MM.1S (cell line): Measurements from ENCODE around the gene SLITRK4.
A peak's percentile ranks its signal among the peaks of the same experiment; 100 is the strongest.

Experiments used
- DNase-seq: peaks from one replicate; pipeline ENCODE4 v3.0.0-alpha.2; 2015
- H2AFZ ChIP-seq: fragments of 300-600 bp; sonication (generic); 2 replicates; pipeline ENCODE4 v1.6.0; 2016; ENCODE audit warnings: antibody characterized with exemption, low read length
- H3F3A ChIP-seq: fragments of 300-600 bp; sonication (generic); 2 replicates; pipeline ENCODE4 v1.6.1; 2016; ENCODE audit warnings: mild to moderate bottlenecking, antibody characterized with exemption, low read length, moderate library complexity, mixed read lengths; ENCODE audit not compliant: insufficient read depth
- H3K27ac ChIP-seq: fragments of 300-600 bp; sonication (generic); 2 replicates; pipeline ENCODE4 v1.5.1; 2016; ENCODE audit warnings: mild to moderate bottlenecking, low read length
- H3K27me3 ChIP-seq: fragments of 300-600 bp; sonication (generic); replicated peaks from 2 replicates; pipeline ENCODE4 v1.6.0; 2016; ENCODE audit warnings: low read length; ENCODE audit not compliant: insufficient read depth
- H3K36me3 ChIP-seq: fragments of 300-600 bp; sonication (generic); replicated peaks from 2 replicates; pipeline ENCODE4 v1.6.1; 2016; ENCODE audit warnings: mild to moderate bottlenecking, low read length, mixed read lengths; ENCODE audit not compliant: insufficient read depth
- H3K4me1 ChIP-seq: fragments of 300-600 bp; sonication (generic); 2 replicates; pipeline ENCODE4 v1.6.1; 2016; ENCODE audit warnings: low read length, mixed read lengths
- H3K4me2 ChIP-seq: fragments of 300-600 bp; sonication (generic); 2 replicates; pipeline ENCODE4 v1.6.0; 2016; ENCODE audit warnings: low read depth, low read length
- H3K4me3 ChIP-seq: fragments of 300-600 bp; sonication (generic); 2 replicates; pipeline ENCODE4 v1.5.1; 2016; ENCODE audit warnings: low read length, mixed read lengths
- H3K79me2 ChIP-seq: fragments of 300-600 bp; sonication (generic); 2 replicates; pipeline ENCODE4 v1.6.1; 2016; ENCODE audit warnings: mixed run types, low read length, mixed read lengths
- H3K9ac ChIP-seq: fragments of 300-600 bp; sonication (generic); 2 replicates; pipeline ENCODE4 v1.6.1; 2016; ENCODE audit warnings: low read length, mixed read lengths
- H3K9me2 ChIP-seq: fragments of 300-600 bp; sonication (generic); replicated peaks from 2 replicates; pipeline ENCODE4 v1.6.1; 2016; ENCODE audit warnings: mild to moderate bottlenecking, low read length, mixed read lengths; ENCODE audit not compliant: insufficient read depth
- H3K9me3 ChIP-seq: fragments of 300-600 bp; sonication (generic); replicated peaks from 2 replicates; pipeline ENCODE4 v1.6.1; 2016; ENCODE audit warnings: mild to moderate bottlenecking, low read length, mixed read lengths; ENCODE audit not compliant: insufficient read depth
- H4K20me1 ChIP-seq: fragments of 300-600 bp; sonication (generic); 2 replicates; pipeline ENCODE4 v1.6.1; 2016; ENCODE audit warnings: mild to moderate bottlenecking, low read length, moderate library complexity, mixed read lengths; ENCODE audit not compliant: insufficient read depth
- EZH2 ChIP-seq: fragments of 300-600 bp; sonication (generic); optimal IDR thresholded peaks from 2 replicates; pipeline ENCODE3; 2017; ENCODE audit warnings: low read depth, mild to moderate bottlenecking, antibody characterized with exemption, low read length, mixed read lengths
- EZH2phosphoT487 ChIP-seq: fragments of 300-600 bp; sonication (generic); IDR thresholded peaks from 2 replicates; pipeline ENCODE4 v1.6.1; 2018; ENCODE audit warnings: antibody characterized with exemption, low read length
- TF ChIP-seq, protein P1 (sequence below): fragments of 300-600 bp; sonication (generic); IDR thresholded peaks from 2 replicates; pipeline ENCODE4 v1.5.1; 2016; ENCODE audit warnings: antibody characterized with exemption, low read length, mixed read lengths

SLITRK4 gene

DNA sequence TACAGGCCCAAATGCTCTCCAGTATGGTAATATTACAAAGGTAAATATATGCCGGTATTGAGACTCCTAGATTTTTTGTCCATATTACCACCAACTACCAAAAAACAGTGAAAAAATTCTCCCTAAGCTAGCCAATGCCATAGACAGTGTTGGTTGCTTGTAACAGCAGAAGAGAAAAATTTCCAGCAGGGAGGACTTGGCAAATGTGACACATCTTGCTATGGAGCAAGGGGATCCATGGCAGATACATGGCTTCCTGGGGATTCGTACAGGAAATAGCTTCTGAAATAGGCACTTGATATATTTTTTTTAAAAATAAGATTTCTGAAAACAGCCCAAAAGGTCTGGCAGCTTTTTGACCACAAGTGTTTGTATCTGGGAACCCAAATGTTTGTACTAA, 14.6 kb downstream of the SLITRK4 start:
- Histone ChIP-seq H2AFZ (no peak overlapping the region), H3K27ac (no peak overlapping the region), H3K9ac (no peak overlapping the region), H3K4me2 (no peak overlapping the region), H3K79me2 (no peaks in the 10 kb centered on the region), H3K4me3 (no peak overlapping the region), H3F3A (no peaks in the 10 kb centered on the region), H3K4me1 (0 out of 2 replicates have a peak, but pooled peaks cover 4% of the 10 kb centered on the region), H4K20me1 (no peaks in the 10 kb centered on the region), H3K36me3 (no peaks in the 10 kb centered on the region), H3K27me3 (no peaks in the 10 kb centered on the region), H3K9me3 (no peaks in the 10 kb centered on the region), H3K9me2 (no peaks in the 10 kb centered on the region)
- no peak for DNase-seq
- no peak for TF ChIP-seq EZH2
- TF ChIP-seq EZH2phosphoT487: no peak
- TF ChIP-seq, protein P1, sequence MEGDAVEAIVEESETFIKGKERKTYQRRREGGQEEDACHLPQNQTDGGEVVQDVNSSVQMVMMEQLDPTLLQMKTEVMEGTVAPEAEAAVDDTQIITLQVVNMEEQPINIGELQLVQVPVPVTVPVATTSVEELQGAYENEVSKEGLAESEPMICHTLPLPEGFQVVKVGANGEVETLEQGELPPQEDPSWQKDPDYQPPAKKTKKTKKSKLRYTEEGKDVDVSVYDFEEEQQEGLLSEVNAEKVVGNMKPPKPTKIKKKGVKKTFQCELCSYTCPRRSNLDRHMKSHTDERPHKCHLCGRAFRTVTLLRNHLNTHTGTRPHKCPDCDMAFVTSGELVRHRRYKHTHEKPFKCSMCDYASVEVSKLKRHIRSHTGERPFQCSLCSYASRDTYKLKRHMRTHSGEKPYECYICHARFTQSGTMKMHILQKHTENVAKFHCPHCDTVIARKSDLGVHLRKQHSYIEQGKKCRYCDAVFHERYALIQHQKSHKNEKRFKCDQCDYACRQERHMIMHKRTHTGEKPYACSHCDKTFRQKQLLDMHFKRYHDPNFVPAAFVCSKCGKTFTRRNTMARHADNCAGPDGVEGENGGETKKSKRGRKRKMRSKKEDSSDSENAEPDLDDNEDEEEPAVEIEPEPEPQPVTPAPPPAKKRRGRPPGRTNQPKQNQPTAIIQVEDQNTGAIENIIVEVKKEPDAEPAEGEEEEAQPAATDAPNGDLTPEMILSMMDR: no peak

DNA sequence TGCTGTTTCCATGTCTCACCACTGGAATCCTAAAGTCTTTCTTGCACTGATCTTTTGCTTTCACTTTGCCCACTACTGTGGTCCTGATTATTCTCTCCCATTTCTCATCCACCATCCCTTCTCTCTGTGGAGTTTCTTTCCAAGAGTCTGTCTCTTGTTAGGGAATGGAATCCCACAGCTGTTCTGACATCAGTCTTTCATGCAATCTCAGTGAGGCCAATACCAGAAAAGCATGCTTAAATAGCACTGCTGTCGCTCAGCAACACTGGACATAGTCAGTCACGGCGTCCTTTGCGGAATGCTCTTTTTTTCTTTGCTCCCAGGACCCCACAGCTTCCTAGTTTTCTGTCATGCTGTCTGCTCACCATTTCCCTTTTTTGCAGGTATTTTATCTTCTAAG, 20.1 kb downstream of the SLITRK4 start:
- Histone ChIP-seq H4K20me1 (no peaks in the 10 kb centered on the region), H3K4me1 (no peaks in the 10 kb centered on the region), H3K9me2 (no peaks in the 10 kb centered on the region), H3K9ac (no peak overlapping the region), H3K4me2 (peak overlapping the region; percentile 33; the same call in 1 of the 2 replicates), H3K79me2 (no peaks in the 10 kb centered on the region), H3K27ac (no peak overlapping the region), H2AFZ (no peak overlapping the region), H3K4me3 (no peak overlapping the region), H3F3A (no peaks in the 10 kb centered on the region), H3K27me3 (no peaks in the 10 kb centered on the region), H3K36me3 (no peaks in the 10 kb centered on the region), H3K9me3 (no peaks in the 10 kb centered on the region)
- TF ChIP-seq EZH2 (no peak), EZH2phosphoT487 (no peak)
- TF ChIP-seq, protein P1: no peak
- DNase-seq: no peak

DNA sequence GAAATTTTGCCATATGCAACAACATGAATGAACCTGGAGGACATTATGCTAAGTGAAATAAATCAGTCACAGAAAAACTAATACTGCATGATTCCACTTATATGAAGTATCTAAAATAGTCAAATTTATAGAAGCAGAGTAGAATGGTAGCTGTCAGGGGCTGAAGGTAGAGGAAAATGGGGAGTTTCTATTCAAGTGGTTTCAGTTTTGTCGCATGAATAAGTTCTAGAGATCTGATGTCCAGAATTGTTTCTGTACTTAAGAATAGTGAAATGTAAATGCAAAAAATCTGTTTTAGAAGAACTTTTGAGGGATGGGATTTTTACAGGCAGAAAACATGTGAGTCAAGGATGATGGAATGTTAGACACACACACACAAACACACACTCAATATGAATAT, 34.1 kb downstream of the SLITRK4 start:
- Histone ChIP-seq H3F3A (no peaks in the 10 kb centered on the region), H3K9me2 (no peaks in the 10 kb centered on the region), H3K4me3 (no peak overlapping the region), H3K4me1 (peaks cover 13% of the 10 kb centered on the region; the same call in 1 of the 2 replicates), H3K9me3 (no peaks in the 10 kb centered on the region), H3K79me2 (no peaks in the 10 kb centered on the region), H3K27ac (peak overlapping the region; percentile 60), H3K4me2 (peak overlapping the region; percentile 34), H2AFZ (peak overlapping the region; percentile 25; the same call in 1 of the 2 replicates), H3K36me3 (no peaks in the 10 kb centered on the region), H3K27me3 (no peaks in the 10 kb centered on the region), H4K20me1 (no peaks in the 10 kb centered on the region), H3K9ac (no peak overlapping the region; the same call in 1 of the 2 replicates)
- DNase-seq: peak; percentile 53
- TF ChIP-seq, protein P1: no peak
